Mucosa of gallbladder (tissue), 1 donor: ENCODE measurements around the gene MUS81. TPM values are rescaled to one million over a fixed set of nuclear protein-coding genes. Genes with fewer than 3 reads are reported as not detected.
"Not testable (repeated sequence)": the region's sequence is repeated elsewhere in the genome, so short reads cannot be mapped to it uniquely, and the experiment has no call there.

Source experiments
- DNase-seq: peaks from one replicate; pipeline ENCODE4 v3.0.0-alpha.2; 2020; ENCODE audit warnings: low spot score
- total RNA-seq: library from RNA; stranded (reverse); gene quantifications from one replicate; pipeline ENCODE4 v1.2.1, GENCODE V29; 2021
- donor health status: DM: no; HTN: no; CAD: no.

Gene MUS81
- total RNA-seq, 1 donor from 2014 or later = 63.1 TPM

DNA sequence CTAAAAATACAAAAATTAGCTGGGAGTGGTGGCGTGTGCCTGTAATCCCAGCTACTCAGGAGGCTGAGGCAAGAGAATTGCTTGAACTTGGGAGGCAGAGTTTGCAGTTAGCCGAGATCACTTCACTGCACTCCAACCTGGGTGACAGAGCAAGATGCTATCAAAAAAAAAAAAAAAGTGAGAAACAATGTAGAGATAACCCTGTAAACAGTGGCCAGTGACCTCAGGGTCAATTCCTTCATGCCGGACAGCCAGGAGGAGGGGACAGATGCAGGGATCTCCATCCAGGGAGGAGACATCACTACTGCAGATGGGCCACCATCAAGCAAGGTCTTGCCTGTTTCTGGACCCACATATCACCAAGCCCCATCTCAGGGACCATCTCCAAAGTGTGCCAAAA, 12.5 kb upstream of the MUS81 start:
- no peak for DNase-seq

DNA sequence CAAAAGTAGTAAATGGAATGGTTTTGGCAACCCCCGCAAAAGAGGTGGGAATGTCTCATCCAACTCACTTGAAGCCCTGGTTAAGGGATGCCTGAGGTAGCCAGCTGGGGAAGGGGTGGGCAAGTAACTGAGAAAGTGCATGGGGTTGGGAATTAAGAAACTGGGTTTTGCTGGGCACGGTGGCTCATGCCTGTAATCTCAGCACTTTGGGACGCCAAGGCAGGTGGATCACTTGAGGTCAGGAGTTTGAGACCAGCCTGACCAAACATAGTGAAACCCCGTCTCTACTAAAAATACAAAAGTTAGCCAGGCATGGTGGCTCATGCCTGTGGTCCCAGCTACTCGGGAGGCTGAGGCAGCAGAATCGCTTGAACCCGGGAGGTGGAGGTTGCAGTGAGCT, 11.5 kb upstream of the MUS81 start:
- not testable (repeated sequence) for DNase-seq

DNA sequence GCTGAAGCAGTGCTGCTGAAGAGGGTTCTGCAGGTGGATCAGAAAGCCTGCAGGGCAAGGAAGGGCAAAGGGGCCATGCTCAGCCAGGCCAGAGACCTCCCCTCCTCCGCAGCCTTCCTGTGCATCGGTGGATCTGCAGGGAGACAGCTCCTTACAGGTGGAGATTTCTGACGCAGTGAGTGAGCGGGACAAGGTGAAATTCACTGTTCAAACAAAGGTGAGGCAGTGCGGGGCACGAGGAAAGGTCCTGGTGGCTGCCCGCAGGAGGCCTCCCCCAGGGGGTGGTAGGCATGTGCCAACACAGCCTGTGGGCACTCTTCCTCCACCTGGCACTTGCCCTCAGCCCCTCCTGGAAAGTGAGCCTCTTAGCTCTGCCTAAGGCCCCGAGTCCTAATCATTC, 10.9 kb upstream of the MUS81 start:
- no peak for DNase-seq

DNA sequence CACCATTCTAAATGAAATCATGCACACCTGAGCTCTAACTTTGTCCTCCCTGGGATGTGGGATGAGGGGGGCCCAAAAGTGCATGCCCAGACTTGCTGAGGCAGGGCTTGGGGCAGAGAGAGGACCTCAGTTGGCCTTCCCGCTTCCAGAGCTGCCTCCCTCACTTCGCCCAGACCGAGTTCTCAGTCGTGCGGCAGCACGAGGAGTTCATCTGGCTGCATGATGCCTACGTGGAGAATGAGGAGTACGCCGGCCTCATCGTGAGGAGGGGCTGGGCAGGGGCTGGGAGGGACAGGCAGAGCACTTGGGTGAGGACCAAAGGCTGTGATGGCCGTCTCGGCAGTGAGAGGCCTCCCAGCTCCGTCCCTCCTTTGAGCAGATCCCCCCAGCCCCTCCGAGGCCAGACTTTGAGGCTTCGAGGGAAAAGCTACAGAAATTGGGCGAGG, 10.4 kb upstream of the MUS81 start:
- no peak for DNase-seq

DNA sequence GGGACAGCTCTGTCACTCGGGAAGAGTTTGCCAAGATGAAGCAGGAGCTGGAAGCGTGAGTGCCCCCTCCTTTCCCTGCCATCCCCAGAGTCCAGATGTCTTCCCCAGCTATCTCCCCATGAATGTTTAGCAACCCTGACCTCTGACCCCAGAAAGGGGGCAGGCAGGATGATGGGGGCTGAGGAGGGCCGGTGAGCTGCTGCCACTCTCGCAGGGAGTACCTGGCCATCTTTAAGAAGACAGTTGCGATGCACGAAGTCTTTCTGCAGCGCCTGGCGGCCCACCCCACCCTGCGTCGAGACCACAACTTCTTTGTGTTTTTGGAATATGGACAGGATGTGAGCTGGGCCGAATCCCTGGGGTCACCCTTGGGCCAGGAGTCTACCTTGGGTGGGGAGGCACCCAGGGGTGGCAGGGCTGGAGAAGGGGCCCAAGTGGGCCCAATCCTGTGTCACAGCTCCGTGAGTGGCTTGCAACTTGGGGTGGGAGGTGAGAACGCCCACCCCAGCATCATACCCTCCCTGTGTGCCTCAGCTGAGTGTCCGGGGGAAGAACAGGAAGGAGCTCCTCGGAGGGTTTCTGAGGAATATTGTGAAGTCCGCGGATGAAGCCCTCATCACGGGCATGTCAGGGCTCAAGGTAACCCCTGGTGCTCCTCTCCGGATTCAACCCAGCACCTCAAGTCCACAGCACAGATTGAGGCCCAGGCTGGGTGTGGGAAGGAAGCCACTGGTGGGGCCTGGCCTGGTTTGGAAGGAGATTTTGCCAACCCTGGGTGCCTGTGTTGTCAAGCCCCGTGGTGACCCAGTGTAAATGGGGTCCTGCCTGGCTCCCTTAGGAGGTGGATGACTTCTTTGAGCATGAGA, 9.8 kb upstream of the MUS81 start:
- DNase-seq = no peak

DNA sequence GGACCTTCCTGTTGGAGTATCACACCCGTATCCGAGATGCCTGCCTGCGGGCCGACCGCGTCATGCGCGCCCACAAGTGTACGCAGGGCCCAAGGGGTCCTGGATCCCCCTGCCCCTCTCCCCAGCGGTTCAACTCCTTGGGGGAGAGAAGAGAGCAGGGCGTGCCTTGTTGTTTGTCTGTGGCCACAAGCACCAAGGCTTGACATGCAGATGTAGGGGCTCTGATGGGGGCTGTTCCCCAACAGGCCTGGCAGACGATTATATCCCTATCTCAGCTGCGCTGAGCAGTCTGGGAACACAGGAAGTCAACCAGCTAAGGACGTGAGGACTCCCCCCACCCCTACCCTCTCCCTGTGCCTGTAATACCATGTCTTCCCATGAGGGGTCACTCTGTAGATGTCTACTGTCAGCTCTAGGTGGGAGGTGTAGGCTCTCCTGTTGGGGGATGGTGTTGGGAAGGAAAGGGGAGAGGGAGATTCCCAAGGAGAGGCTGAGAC, 9.1 kb upstream of the MUS81 start:
- no peak for DNase-seq

DNA sequence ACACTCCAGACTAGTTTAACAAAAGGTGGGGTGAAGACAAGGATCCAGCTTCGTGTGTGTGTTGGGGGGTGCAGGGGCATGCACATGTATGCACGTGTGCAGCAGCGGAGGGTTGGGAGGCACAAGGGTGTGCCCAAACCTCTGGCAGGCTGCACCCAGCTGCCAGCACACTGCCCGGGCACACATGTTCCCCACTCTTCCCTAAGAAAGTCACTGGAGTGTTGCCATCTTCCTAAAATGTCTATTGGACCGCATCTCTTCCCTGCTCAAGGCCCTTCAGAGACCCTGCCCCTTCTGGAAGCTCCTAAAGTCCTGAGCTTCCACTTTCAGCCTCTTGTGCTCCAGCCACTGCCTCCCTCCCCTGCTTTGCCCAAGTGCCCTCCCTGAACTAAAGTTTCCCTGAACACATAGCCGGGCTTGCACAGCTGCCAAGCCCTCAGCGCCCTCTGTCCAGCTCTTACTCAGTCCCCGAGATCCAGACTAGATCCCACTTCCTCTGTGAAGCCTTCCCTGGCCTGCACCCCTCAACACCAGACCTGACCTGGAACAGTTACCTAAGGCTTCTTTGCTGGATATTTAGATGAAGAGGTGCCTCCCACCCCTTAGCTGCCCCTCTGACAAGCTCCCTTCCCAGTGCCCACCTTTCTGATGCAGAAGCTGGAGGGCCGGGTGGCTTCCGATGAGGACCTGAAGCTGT, 8.3 kb upstream of the MUS81 start:
- no peak for DNase-seq

DNA sequence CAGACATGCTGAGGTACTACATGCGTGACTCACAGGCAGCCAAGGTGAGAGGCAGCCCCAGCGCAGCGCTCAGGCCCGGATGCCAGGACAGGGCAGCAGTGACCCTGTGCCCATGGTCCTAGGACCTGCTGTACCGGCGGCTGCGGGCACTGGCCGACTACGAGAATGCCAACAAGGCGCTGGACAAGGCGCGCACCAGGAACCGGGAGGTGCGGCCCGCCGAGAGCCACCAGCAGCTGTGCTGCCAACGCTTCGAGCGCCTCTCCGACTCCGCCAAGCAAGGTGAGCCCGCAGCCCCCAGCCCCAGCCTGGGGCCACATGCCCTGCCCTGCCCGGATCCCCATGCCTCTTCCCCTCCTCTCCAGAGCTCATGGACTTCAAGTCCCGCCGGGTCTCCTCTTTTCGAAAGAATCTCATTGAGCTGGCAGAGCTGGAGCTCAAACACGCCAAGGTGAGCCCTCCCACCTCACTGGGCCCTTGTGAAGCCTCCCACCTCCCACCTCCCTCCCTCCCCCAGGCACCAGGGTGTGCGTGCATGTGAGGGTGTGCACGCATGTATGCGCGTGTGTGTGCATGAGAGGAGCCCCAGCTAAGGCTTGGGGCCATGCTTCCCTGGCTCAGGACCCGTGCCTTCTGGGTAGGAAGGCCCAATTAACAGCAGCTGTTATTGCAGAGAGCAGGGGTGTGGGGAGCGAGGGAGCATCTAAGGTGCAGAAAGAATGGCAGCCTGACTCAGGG, 7.6 kb upstream of the MUS81 start:
- no peak for DNase-seq

DNA sequence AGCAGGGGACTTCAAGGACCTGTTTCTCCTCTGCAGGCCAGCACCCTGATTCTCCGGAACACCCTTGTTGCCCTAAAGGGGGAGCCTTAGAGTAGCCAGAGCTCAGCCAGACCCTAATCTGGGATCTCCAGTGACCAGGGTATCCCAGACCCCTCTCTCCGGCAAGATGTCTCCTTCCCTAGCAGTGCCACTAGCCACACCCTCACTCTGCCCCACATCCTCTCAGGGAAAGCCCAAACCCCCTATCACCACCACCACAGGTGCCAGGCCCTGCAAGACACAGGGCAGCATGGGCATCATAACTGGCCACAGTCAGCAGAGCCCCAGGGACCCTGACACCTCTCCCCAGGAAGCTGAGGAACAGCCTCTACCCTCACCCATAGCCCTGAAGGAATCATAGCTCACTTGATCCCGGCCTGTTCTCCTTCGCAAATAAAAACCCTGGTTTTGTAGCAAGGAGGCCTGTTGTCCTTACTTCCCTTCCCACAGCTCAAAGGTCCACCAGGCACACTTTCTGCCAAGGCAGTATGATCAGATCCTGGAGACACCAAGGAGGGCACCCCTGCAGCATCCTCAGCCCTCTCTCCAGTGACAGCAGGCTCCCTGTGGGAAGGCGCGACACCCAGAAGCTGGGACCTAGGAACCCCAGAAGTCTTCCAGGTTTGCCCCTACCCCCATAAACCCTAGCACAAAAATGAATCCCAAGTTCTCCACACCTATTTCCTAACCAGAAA, 6.8 kb upstream of the MUS81 start:
- no peak for DNase-seq

DNA sequence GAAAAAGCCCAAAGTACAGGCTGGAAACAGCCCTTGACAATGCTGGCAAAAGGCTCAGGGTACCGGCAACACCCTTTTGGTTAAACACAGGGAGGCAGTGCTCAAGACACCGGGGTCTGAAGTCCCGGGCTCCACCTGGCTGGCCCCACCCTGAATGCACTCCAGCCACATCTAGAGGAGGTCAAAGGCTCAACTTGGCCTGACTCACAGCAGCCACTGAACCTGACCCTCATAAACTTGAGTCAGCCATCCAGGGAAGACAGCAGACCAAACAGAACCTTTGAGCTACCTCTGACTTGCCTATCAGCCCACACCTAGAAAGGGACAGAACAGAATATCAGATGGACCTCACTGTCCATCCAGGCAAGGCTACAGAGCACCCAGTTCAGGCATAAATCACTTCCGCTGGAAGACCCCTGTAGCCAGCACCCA, 6.1 kb upstream of the MUS81 start:
- DNase-seq = peak; percentile 79

DNA sequence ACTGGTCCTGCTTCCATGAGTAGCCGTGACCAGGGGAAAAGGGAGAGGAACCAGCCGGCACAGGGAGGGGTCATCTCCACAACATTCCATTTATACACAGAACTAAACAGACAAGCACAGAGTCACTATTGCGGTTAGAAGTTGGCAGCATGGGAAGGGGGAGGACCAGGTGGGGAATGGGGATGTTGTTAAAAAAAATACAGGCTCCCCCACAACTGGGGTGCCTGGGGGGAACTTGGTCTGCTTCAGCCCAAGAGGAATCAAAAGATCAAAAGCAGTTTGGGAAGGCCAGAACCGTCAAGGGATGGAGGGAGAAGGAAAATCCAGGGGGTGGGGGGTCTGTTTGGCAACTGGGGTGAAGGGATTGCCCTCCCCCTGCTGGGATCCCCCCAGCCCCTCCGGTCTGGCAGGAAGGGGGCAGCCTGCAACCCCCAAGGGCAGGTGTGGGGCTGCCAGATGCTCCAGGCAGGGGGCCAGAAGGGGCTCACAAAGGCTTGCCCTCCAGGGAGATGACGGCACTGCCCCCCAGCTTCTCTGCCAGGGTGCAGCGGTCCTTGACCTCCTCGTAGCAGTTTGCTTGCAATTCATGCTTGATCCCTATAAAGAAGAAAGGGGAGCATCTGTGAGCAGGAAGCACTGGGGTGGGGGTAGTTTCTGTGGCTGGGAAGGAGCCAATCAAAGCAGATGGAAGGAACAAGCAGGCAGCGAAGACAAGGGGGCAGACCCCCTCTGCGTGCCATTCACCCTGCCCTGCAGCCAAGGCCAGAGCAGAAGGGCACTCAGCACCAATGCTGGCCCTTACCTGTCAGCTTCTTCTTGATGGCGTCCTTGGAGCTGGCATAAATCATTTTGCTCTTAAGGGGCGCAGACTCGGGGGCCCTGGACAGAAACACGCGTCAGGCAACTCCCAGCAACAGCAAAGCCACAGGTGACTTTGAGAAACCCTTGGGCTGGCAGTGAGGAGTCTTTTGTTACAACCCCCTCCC, 5.1 kb upstream of the MUS81 start:
- no peak for DNase-seq

DNA sequence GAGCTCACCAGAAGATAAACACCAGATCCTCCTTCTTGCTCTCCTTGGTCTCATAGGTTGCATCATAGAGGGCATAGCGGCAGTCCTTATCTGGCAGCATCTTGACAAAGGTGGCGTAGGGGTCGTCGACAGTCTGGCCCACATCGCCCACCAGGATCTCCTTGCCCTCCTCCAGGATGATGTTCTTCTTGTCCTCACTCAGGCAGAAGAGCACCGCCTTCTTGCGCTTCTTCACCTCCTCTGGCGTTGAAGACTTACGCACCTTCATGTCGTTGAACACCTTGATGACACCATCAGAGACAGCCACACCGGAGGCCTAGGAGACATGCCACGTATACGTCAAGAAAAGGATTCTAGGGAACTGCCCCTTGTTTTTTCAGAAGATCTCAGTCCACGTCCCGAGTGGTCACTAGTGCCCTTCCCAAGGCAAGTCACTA, 4.3 kb upstream of the MUS81 start:
- no peak for DNase-seq

DNA sequence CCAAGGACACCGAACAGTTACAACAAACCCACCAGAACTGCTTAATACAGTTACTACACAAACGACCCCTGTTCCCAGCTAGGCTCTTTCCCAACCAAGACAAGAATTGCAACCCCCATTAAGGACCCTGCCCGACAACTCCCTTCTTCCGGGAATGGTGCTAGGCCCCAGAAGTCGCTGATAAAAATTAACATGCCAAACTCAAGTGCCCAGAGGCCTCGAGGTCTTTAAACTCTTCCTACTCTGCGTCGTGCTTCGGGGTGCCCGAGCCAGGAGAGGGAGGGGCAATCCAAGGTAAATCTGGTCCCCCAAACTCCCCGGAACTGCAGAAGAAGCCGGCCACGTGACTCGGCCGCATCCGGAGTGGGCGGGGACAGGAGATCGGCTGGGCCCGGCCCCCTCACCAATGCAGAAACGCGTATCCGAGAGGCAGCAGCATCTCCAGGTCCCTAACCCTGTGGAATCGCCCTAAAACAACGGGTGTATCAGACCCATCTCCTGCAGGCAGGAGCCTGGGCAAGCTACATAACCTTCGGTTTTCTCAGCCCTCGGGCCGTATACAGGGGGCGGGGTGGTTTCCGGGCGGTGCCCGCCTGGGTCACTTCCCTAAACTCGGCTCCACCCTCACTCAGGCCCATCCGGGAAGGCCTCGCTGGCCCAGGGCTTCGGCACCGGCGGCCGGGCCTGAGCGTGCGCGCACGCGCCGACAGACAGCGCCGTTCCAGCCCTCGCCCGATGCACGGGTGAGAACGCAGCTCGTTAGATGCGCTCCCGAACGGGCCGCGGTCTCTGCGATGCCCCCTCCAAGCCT, 3.3 kb upstream of the MUS81 start:
- DNase-seq = peak; percentile 76

DNA sequence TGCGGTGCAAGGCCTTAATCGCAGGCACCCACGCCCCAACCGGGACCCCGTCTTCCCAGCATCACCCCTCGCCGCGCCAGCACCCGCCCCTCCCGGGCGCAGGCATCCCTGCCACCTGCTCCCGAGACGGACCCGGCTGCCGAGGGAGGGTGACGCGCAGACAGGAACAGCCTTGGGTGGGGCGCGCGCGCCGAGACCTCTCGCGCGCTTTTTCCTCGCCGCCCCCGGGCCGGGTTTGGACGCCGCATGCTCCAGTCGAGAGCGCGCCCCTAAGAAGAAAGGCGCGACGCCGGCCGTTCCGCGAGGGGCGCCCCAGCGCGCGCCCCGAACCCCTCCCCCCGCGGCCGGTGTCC, 2.8 kb upstream of the MUS81 start:
- peak; percentile 38 for DNase-seq

DNA sequence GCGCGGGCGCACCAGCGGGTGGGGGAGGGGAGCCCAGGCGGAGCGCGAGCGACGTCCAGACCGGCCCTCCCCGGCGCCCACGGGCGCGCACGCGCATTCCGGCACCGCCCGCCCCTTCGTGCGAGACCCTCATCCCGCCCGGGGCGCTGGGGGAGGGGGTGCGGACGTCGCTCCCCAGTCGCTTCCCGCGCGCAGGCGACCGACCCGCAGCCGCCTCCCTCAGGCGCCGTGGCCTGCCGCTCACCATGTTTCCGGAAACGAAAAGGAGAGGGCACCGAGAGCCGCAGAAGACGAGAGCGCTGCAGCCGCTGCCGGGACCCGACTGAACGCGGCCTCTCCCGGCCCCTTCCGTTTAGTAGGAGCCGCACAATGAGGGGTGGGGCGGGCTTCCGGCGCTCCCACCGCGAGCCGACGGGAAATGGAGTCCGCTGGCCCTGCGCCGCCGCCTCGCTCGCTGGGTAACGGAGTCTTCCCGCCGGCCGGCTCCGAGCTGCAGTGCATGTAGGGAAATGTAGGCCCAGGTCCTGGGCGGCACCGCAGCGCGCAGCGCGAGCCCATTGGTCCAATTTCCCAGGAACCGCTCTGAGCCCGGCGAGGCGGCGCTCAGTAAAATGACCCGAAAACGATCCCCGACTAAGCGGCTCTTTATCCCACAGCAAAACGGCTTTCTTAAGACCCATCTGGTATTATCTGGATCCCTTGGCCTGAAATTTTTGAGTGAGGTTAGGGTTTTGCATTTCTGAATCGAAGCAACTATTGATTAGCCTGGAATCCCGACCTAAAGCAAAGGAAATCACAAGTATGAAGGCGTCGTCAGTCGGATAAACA, 2.2 kb upstream of the MUS81 start, which contains the start of gene CFL1:
TSS of gene CFL1 (minus strand) at position 328 of the 828 bp plus-strand sequence. CDS start at position 247, 81 bp downstream.
- peak; percentile 99 for DNase-seq

DNA sequence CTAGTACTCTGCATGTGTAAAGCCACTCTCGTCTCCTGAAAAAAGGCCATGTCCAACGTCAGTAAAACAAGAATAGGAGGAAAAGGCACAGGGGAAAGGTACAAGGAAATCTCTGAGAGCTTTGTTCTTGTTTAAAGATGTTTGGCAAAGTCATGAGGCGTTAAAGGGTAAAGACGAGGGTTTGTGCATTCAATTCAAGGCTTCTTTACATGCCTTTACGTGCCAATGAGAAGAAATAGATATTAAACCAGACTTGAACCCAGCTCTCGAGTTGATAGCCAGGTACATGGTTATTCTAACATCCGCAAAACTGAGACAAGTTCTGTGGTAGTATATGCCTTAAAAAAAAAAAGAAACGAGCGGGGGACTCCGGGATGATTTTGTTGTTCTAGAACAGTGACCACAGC, 1.5 kb upstream of the MUS81 start:
- no peak for DNase-seq

DNA sequence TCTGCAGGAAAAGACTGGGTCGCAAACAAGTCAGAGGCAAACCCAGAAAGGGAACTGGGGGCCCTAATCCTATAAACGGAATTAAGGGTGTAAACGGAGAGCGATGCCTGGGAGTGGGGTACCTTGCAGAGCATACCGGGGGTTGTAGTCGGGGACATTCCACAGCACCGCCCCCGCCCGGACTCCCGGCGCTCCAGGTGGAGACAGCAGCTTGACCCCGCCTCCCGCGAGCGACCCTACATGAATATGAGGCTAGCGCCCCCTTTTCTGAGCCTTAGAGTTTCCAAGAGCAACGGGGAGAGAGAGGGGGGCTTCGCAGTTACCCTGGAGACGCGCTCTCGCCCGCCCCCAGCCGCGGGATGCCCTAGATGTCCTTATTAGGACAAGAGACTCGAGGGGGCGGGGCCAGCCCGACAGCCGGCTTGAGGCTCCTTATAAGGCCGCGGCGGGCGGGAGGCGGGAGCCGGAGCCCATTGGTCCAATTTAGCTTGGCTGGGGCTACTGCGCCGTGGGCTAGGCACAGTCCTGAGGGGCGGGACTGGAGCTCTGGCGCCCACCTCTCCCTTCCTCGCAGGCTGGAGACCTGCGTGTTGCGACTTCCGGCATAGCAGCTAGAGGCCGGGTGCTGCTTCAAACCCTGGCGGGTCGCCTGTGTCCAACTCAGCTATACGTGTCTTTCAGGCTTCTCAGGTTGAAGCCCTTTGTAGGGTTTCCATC, 980 bp upstream of the MUS81 start:
- DNase-seq = peak; percentile 99

DNA sequence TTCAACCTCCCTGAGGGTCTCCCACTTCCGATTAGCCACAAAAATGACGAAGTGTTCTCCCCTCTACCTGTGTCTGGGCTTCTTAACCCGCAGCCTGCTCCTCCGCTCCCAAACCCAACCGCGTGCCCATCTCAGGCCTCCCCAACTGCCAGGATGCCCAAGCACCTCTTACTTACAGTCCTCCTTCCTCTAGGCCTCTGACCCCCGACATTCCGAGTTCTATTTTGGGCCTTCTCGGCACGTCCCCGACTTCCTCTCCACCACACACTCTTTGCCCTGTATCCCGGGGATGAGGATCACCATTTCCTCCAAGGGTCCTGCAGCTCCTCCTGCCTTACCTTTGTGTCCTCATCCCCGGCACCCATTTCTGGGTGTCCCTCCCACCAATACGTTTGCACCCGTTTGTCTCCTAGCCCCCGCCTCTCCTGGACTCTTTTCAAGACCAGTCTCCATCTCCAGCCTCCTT, 388 bp upstream of the MUS81 start:
- DNase-seq = no peak
